GM18861 (cell line): ENCODE data around the gene SEPTIN8.

Experiments used
- ATAC-seq: cut with Tn5 transposase; IDR thresholded peaks from one replicate; pipeline ENCODE4 v1.9.1; 2021; ENCODE audit not compliant: unreplicated experiment

SEPTIN8 gene

DNA sequence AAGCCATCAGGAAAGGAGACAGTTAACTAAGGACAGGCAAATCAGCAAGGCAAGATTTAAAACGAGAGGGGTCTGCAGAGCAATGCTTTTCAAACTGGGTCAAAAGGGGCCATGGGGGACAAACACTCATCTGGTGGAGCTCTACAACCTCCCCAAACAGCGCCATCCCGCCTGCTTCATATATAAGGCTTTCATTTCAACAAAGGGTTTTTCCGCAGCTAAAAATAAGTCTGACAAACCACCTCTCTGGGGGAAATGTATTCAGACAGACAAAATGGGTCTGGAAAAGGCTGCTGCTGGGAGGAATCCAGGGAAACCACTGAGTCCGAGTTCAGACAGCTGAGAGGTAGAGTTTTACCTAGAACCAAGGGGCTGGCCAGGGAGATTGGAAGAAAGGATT is 8.3 kb upstream of the SEPTIN8 start:
- ATAC-seq, result no peak

DNA sequence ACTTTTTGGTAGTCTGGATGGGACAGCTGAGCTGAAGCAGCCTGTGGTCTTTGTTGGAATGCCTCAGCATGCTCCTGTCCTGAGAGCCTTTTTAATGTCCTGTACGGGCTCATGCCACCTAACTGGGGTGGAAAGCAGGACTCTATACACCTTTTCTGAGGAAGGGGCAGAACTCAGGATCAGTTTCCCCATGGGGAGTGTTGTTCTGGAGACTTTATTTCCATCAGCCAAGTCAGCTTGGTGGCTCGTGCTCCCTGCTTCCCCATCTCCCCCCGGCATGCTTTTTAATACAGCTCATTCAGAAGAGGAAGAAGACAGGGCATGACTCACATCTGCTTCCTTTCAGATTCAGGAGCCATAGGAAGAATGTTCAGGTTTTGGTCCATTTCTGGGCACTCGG is 5.1 kb upstream of the SEPTIN8 start:
- no peak for ATAC-seq

DNA sequence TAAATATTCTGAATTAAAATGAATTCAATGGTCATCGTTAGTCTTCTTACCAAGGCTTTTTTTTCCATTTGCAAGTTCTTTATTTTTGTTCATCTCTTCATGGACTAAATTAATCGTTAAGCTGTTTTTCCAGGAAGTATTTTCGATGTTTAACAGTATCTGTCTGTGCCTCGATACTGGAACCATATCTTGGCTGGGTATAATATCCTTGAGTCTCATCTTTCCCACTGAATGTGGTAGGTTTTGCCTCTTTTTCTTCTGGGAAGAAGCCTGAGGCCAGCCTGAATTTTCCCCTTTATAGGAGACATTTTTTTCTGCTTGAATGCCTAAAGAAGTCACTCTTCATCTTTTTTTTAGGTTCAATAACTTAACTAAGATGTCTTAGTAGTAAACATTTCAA is 4.0 kb upstream of the SEPTIN8 start:
- no peak for ATAC-seq

- no peak for ATAC-seq
Measured at GRCh38 chr5:132780577-132780976, 3.5 kb upstream of the SEPTIN8 start.

DNA sequence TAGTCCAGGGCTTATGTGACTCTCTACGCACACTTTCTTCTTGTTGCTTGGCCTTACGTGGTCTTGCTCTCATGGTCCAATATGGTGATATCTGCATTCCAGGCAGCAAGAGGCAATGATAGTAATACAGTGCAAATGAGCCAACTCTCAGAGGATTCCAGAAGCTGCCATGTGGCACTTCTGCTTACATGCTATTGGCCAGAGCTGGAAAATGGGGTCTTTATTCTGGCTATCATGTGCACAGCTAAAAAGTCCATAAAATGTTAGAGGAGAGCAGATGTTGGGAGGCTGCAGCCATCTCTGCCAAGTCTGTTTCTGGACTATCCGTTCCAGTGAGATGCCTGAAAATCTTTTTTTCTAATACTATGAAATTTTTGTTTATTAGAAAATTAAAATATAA is 2.9 kb upstream of the SEPTIN8 start:
- ATAC-seq, result no peak

- ATAC-seq, result no peak
Measured at GRCh38 chr5:132778856-132779255, 1.8 kb upstream of the SEPTIN8 start.

DNA sequence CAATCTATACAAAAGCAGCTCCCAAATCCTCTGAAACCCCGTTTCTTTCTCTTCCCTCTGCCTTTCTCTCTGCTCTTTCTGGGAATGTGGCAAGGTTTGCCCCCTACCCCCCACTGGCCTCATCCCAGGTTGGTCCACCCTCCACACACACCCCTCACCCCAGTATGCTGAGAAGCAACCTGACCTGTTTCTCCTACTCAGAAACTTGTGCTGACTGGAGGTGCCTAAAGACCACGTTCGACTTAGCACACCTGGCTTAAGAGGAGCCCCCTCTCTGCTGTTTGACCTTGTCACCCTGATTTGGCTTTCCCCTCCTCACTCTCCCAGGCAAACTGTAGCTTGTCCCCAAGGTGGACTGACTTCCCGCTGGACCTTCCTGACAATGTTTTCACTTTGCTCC is 1.1 kb upstream of the SEPTIN8 start:
- no peak for ATAC-seq

DNA sequence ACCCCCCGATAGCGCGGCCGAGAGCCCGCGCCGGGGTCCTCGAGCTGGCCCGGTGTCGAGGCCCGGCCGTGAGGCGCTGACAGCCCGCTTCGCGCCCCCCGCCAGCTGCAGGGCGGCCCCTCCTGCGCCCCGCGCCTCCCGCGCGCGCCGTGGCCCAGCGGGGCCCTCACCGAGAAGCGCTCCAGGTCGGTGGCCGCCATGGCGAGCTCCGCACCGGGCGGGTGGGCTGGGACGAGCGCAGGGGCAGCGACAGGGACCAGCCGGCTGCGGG is 166 bp downstream of the SEPTIN8 start:
- ATAC-seq, result no peak

- ATAC-seq, result no peak
Measured at GRCh38 chr5:132776131-132776937, 705 bp downstream of the SEPTIN8 start.

- ATAC-seq, result no peak
Measured at GRCh38 chr5:132775476-132775961, 1.5 kb downstream of the SEPTIN8 start.

DNA sequence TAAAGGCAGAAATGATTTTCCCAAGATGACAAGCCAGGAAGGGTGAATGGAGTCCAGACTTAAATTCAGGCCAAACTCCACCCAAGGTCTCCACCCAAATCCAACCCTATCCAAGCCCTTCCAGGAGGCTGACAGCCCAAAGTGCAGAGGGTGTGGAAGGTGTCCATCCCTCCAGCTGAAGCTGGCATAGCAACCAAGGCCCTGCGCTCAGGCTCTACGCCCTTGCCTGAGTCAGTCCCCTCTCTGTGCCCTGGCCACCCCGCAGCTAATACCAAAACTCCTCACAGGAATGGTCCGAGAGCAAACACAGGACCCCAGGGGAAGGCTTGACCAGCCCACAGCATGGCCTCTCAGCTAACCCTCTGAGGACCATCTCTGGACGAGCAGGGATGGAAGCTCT is 2.1 kb downstream of the SEPTIN8 start:
- no peak for ATAC-seq

GRCh38 chr5:132774406-132774805 is 2.6 kb downstream of the SEPTIN8 start:
- no peak for ATAC-seq

DNA sequence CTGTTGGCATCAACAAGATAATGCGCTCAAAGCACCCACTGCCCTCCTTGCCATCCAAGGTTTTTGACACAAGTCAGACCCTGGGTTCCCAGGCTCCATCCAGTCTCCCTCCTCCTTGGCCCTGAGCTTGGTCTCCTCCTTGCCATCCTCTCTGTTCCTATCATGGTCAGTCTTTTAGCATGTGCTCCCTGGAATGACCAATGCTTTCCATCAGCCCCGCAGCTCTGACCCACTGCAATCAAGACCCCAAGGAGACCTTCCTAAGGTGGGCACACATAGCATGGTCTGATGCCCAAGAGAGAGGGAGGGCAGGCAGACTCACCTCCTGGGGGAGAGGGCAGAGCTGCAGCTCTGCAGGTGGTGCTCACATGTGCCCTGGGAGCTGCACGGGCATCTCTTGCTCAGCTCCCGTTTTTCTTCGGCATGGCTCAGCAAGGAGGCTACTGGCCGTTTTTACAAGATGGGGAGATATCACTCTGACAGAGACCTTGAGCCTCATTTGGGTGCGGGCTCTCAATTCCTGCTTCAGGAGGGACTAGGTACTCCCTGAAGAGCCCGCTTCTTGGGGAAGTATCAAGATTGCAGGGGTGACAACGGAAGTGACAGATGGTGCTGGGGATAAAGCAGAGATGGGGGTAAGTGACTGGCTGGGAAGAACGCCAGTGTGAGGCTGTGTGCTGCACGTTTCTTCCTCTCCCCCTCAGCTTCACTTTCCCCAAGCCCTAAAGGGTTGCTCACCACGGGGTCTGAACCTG is 3.3 kb downstream of the SEPTIN8 start:
- no peak for ATAC-seq

- ATAC-seq, result no peak
Measured at GRCh38 chr5:132773114-132773513, 3.9 kb downstream of the SEPTIN8 start.

GRCh38 chr5:132772291-132773070 is 4.6 kb downstream of the SEPTIN8 start:
- ATAC-seq, result no peak

GRCh38 chr5:132771503-132771998 is 5.5 kb downstream of the SEPTIN8 start:
- ATAC-seq, result no peak

DNA sequence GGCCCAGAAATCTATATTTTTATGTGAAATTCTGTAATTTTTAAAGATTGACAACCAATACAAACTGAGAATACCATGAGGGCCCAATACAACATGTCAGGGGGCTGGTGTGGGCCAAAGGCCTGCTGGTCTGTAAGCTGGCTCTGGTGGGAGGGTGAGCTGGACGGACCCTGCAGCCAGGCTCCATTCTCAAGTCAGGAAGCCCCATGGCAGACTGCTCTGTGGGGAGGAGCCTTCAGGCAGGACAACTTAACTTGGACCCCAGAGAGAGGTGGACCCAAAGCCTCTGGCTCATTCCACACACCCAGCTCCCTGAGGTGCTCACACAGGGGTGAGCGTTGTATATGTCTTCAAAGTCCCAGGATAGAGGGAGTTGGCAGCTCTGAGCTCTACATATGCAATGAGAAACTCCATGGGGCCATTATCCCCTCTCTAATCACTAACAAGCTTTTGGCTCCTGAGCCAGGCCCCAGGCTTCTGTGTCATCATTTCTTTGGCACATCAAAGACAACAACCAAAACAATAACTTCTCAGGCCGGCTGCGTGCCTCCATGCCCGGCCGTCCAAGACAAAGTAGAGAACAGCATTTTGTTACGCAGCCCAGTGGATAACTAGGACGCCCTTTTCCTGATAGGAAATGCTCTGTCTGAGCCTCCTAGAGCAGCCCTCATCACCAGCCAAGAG is 6.4 kb downstream of the SEPTIN8 start:
- ATAC-seq, result no peak

GRCh38 chr5:132768485-132768868 is 8.6 kb downstream of the SEPTIN8 start:
- ATAC-seq, result no peak

- no peak for ATAC-seq
Measured at GRCh38 chr5:132767150-132767549, 9.9 kb downstream of the SEPTIN8 start.

- no peak for ATAC-seq
Measured at GRCh38 chr5:132766806-132767055, 10.3 kb downstream of the SEPTIN8 start.

DNA sequence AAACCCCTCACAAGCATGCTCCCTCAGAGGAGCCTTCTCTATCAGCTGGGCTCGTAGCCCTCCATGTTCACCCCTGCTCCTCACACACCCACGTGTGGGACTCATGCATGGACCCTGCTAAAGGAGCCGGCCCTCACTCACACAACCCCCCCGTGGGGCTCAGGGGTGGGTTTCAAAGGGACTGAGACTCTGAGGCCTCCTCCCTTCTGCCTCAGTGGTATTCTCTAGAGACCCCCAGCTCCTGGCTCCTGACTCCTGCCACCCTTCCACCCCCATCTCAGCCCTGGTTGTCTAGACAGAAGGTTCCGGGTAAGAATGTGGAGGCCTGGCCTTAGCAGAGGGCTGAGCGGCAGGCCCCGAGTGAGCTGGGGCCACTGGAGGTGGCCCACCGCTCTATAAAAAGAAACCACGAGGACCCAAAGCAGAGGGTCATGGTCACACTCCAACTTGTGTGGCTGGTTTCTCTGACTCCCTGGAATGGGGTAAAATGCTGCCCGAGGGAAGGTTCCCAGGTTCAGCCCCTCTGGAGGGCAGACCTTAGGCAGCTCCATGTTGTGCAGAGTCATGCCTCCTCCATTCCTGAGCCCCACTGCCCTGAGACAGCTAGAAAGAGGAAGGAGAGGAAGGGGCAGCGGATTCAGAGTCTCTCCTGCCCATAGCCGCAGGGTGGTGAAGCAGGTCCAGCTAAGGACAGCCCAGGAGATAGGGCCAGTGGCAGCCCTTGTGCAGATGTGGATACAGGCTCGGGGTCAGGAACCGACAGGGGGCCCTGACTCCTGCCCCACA is 10.8 kb downstream of the SEPTIN8 start:
- no peak for ATAC-seq
